K562 (cell line): ENCODE measurements around the gene PSME4. TPM values are rescaled to one million over a fixed set of nuclear protein-coding genes. Genes with fewer than 3 reads are reported as not detected.
A peak's percentile ranks its signal among the peaks of the same experiment; 100 is the strongest.

Source experiments
- DEAF1 ChIP-seq: fragments of 450-650 bp; formaldehyde crosslinking; IDR thresholded peaks from 2 replicates; pipeline ENCODE4 v1.4.0; 2020; ENCODE audit warnings: mild to moderate bottlenecking, moderate library complexity
- ETS2 ChIP-seq: IDR thresholded peaks from 2 replicates; pipeline ENCODE4 v1.6.1; 2016; ENCODE audit warnings: borderline replicate concordance, missing genetic modification characterization, mild to moderate bottlenecking, moderate library complexity, missing compliant biosample characterization; ENCODE audit not compliant: poor library complexity, severe bottlenecking
- IRF2 ChIP-seq: sonication (generic); formaldehyde crosslinking; IDR thresholded peaks from 2 replicates; pipeline ENCODE4 v1.8.1; 2022; ENCODE audit warnings: mild to moderate bottlenecking, missing genetic modification reagents
- KAT7 ChIP-seq: sonication (generic); formaldehyde crosslinking; IDR thresholded peaks from 2 replicates; pipeline ENCODE4 v1.8.0; 2022; ENCODE audit warnings: missing genetic modification reagents, mild to moderate bottlenecking, borderline replicate concordance
- MAFK ChIP-seq: IDR thresholded peaks from 2 replicates; pipeline ENCODE4 v1.6.1; 2011; ENCODE audit warnings: low read length, improper control_type of control experiment
- MLLT1 ChIP-seq, 2 experiments: fragments of 450-650 bp; IDR thresholded peaks; 2 replicates each; pipeline ENCODE4 v1.6.1; 2016
- MTA3 ChIP-seq: fragments of 450-650 bp; formaldehyde crosslinking; IDR thresholded peaks from 2 replicates; pipeline ENCODE4 v1.6.1; 2017; ENCODE audit warnings: mild to moderate bottlenecking, borderline replicate concordance
- NCOR1 ChIP-seq: fragments of 450-650 bp; IDR thresholded peaks from 2 replicates; pipeline ENCODE4 v1.6.1; 2016; ENCODE audit warnings: mild to moderate bottlenecking, moderate library complexity
- NFXL1 ChIP-seq: fragments of 450-650 bp; formaldehyde crosslinking; IDR thresholded peaks from 2 replicates; pipeline ENCODE4 v1.4.0; 2021; ENCODE audit warnings: mild to moderate bottlenecking
- PHF20 ChIP-seq: fragments of 450-650 bp; IDR thresholded peaks from 2 replicates; pipeline ENCODE4 v1.6.1; 2018; ENCODE audit not compliant: partially characterized antibody
- ZKSCAN1 ChIP-seq: fragments of 150-350 bp; IDR thresholded peaks from 2 replicates; pipeline ENCODE4 v1.6.1; 2016; ENCODE audit warnings: low read depth, low read length
- polyA plus RNA-seq, 8 experiments: library from polyadenylated mRNA; depleted of rRNA in 4 of 8; stranded (reverse) in 5 of 8; unstranded in 3 of 8; fragments of >200 nt; fragmentation: Nextera tagmentation in 2 of 8; fragmentation: Illumina TruSeq in 1 of 8; extraction: Ambion mirVana in 2 of 8; extraction: Trizol in 1 of 8; gene quantifications; 2 replicates each; pipeline versions ENCODE4 v1.2.1 to v1.2.3, GENCODE V29; 2011 to 2014; ENCODE audit warnings: inconsistent platforms in 1 of 8, missing spikeins in 1 of 8
- total RNA-seq, 7 experiments: library from RNA; depleted of rRNA in 6 of 7; stranded (reverse); fragments of >200 nt in 6 of 7; fragmentation: Illumina TruSeq in 2 of 7; extraction: Trizol in 2 of 7; gene quantifications; 2 replicates each; pipeline versions ENCODE4 v1.2.1 to v1.2.3, GENCODE V29; 2011 to 2021; ENCODE audit warnings: low replicate concordance in 1 of 7
- TF ChIP-seq, protein P1 (sequence below), 2 experiments: fragments of 450-650 bp in 1 of 2; sonication (generic) in 1 of 2; formaldehyde crosslinking in 1 of 2; IDR thresholded peaks; 2 replicates each; pipeline versions ENCODE4 v1.7.1 to v1.9.0; 2016 to 2022; ENCODE audit warnings: inconsistent platforms in 1 of 2, mild to moderate bottlenecking in 1 of 2, missing genetic modification reagents in 1 of 2
- TF ChIP-seq, protein P2 (sequence below): fragments of 450-650 bp; IDR thresholded peaks from 2 replicates; pipeline ENCODE4 v1.6.1; 2016

The PSME4 gene
- total and polyA plus RNA-seq, 9 of the 15 experiments (the other 6 are each of a cell fraction or from before 2014, with no cell fraction given): 24.3 to 77.8 (median 40.5) TPM

- TF ChIP-seq, protein P1, sequence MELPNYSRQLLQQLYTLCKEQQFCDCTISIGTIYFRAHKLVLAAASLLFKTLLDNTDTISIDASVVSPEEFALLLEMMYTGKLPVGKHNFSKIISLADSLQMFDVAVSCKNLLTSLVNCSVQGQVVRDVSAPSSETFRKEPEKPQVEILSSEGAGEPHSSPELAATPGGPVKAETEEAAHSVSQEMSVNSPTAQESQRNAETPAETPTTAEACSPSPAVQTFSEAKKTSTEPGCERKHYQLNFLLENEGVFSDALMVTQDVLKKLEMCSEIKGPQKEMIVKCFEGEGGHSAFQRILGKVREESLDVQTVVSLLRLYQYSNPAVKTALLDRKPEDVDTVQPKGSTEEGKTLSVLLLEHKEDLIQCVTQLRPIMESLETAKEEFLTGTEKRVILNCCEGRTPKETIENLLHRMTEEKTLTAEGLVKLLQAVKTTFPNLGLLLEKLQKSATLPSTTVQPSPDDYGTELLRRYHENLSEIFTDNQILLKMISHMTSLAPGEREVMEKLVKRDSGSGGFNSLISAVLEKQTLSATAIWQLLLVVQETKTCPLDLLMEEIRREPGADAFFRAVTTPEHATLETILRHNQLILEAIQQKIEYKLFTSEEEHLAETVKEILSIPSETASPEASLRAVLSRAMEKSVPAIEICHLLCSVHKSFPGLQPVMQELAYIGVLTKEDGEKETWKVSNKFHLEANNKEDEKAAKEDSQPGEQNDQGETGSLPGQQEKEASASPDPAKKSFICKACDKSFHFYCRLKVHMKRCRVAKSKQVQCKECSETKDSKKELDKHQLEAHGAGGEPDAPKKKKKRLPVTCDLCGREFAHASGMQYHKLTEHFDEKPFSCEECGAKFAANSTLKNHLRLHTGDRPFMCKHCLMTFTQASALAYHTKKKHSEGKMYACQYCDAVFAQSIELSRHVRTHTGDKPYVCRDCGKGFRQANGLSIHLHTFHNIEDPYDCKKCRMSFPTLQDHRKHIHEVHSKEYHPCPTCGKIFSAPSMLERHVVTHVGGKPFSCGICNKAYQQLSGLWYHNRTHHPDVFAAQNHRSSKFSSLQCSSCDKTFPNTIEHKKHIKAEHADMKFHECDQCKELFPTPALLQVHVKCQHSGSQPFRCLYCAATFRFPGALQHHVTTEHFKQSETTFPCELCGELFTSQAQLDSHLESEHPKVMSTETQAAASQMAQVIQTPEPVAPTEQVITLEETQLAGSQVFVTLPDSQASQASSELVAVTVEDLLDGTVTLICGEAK (IDR thresholded peaks at IDR 0.05): peak; percentile 81
- TF ChIP-seq, protein P1 (CRISPR knock-in tag; IDR thresholded peaks at IDR 0.05): no peak
- TF ChIP-seq NCOR1 (peak; percentile 20; the same call in 1 of the 2 replicates), IRF2 (CRISPR knock-in tag) (no peak), ETS2 (tag) (no peak), MLLT1 (IDR thresholded peaks at IDR 0.05) (peak in 1 of 2 experiments; percentile 66; a peak in 1 of 4 replicates), MAFK (no peak), MTA3 (peak; percentile 48; the same call in 1 of the 2 replicates), DEAF1 (CRISPR knock-in tag) (no peak), NFXL1 (CRISPR knock-in tag) (no peak), PHF20 (peak; percentile 29), ZKSCAN1 (no peak), KAT7 (CRISPR knock-in tag) (peak; percentile 54; the same call in 1 of the 2 replicates)
- TF ChIP-seq, protein P2, sequence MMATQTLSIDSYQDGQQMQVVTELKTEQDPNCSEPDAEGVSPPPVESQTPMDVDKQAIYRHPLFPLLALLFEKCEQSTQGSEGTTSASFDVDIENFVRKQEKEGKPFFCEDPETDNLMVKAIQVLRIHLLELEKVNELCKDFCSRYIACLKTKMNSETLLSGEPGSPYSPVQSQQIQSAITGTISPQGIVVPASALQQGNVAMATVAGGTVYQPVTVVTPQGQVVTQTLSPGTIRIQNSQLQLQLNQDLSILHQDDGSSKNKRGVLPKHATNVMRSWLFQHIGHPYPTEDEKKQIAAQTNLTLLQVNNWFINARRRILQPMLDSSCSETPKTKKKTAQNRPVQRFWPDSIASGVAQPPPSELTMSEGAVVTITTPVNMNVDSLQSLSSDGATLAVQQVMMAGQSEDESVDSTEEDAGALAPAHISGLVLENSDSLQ: no peak
These were observed at the start of gene PSME4 (continued) for GRCh38 chr2:53970724-53971602.
